Limb (tissue), 2 donors: ENCODE data around the gene UBXN6.
A peak's percentile ranks its signal among the peaks of the same experiment; 100 is the strongest.

Experiments used
- DNase-seq, 2 donors: peaks; one replicate each; pipeline ENCODE4 v3.0.0-alpha.2; 2016; ENCODE audit errors: extremely low spot score in 2 of 2

Gene UBXN6

GRCh38 chr19:4456843-4457653, 546 bp downstream of the UBXN6 start:
- DNase-seq, result peak; percentile 66 to 90

- DNase-seq, result peak; percentile 55 to 66
Observed at GRCh38 chr19:4456476-4456842, 1.1 kb downstream of the UBXN6 start.

- peak; percentile 31 to 68 for DNase-seq
Observed at GRCh38 chr19:4455719-4456475, 1.7 kb downstream of the UBXN6 start.

GRCh38 chr19:4454747-4455718, 2.6 kb downstream of the UBXN6 start:
- DNase-seq, result no peak

- DNase-seq, result no peak
Observed at GRCh38 chr19:4453232-4454179, 4.1 kb downstream of the UBXN6 start.

- DNase-seq, result no peak
Observed at GRCh38 chr19:4452230-4452990, 5.2 kb downstream of the UBXN6 start.

GRCh38 chr19:4449639-4450028, 8.0 kb downstream of the UBXN6 start:
- no peak for DNase-seq

- DNase-seq, result no peak
Observed at GRCh38 chr19:4449022-4449638, 8.5 kb downstream of the UBXN6 start.

GRCh38 chr19:4448147-4448985, 9.2 kb downstream of the UBXN6 start:
- DNase-seq, result no peak

GRCh38 chr19:4447327-4448146, 10.1 kb downstream of the UBXN6 start:
- no peak for DNase-seq

- DNase-seq, result no peak
Observed at GRCh38 chr19:4446704-4447200, 10.8 kb downstream of the UBXN6 start.

GRCh38 chr19:4445963-4446703, 11.5 kb downstream of the UBXN6 start:
- no peak for DNase-seq

- no peak for DNase-seq
Observed at GRCh38 chr19:4444765-4445741, 12.5 kb downstream of the UBXN6 start.

- DNase-seq, result no peak
Observed at GRCh38 chr19:4443966-4444764, 13.4 kb downstream of the UBXN6 start.

- DNase-seq, result no peak
Observed at GRCh38 chr19:4443188-4443587, 14.4 kb downstream of the UBXN6 start.
